GM19043 (cell line): ENCODE results near the gene ZNF212.
"Not testable (repeated sequence)": the region's sequence is repeated elsewhere in the genome, so short reads cannot be mapped to it uniquely, and the experiment has no call there.

ENCODE experiments used
- ATAC-seq: cut with Tn5 transposase; IDR thresholded peaks from one replicate; pipeline ENCODE4 v1.9.1; 2021; ENCODE audit warnings: low read depth; ENCODE audit not compliant: unreplicated experiment

Gene ZNF212

GRCh38 chr7:149218469-149219420, 20.7 kb upstream of the ZNF212 start:
- ATAC-seq: no peak

GRCh38 chr7:149220534-149220933, 18.9 kb upstream of the ZNF212 start:
- ATAC-seq: no peak

GRCh38 chr7:149223176-149223575, 16.3 kb upstream of the ZNF212 start:
- ATAC-seq: no peak

DNA sequence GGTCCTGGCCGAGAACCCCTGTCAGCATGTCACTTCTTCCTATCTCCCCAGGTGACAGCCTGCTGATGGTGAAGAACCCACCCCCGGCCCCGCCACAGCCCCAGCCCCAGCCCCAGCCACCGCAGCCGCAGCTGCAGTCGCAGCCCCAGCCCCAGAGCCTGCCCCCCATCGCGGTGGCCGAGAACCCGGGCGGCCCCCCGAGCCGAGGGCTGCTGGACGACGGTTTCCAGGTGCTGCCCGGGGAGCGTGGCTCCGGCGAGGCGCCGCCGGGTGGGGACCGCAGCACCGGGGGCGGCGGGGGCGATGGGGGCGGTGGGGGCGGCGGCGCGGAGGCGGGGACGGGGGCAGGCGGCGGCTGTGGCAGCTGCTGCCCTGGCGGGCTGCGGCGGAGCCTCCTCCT, 15.7 kb upstream of the ZNF212 start:
- no peak for ATAC-seq

DNA sequence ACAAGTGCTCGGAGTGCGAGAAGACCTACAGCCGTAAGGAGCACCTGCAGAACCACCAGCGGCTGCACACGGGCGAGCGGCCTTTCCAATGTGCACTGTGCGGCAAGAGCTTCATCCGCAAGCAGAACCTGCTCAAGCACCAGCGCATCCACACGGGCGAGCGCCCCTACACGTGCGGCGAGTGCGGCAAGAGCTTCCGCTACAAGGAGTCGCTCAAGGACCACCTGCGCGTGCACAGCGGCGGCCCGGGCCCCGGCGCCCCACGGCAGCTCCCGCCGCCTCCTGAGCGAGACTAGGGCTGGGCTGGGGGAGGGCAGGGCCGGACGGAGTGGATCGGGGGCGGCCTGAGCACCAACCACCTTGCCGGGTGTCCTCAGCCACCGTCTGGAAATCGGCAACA, 15.1 kb upstream of the ZNF212 start:
- ATAC-seq: no peak

DNA sequence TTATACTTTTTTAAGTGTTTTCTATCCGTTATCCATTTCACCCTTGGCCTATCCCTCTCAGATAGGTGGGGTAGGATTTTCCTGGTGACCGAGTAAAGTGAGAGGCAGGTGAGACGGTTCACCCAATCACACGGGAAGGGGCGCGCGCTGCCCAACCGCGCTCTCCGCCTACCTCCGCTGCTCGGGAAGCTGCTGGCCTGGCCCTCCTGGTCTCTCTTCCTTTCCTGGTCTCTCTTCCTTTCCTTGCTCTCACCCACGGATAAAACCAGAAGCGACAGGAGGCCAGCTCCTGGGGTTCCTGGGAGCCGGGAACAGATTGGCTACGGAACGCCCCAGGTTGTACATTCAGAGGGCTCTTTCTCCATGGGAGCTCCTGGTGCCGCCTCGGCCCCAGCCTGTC, 14.3 kb upstream of the ZNF212 start:
- ATAC-seq: no peak

GRCh38 chr7:149225656-149226055, 13.8 kb upstream of the ZNF212 start:
- ATAC-seq: no peak

GRCh38 chr7:149226366-149226765, 13.1 kb upstream of the ZNF212 start:
- ATAC-seq: not testable (repeated sequence)

DNA sequence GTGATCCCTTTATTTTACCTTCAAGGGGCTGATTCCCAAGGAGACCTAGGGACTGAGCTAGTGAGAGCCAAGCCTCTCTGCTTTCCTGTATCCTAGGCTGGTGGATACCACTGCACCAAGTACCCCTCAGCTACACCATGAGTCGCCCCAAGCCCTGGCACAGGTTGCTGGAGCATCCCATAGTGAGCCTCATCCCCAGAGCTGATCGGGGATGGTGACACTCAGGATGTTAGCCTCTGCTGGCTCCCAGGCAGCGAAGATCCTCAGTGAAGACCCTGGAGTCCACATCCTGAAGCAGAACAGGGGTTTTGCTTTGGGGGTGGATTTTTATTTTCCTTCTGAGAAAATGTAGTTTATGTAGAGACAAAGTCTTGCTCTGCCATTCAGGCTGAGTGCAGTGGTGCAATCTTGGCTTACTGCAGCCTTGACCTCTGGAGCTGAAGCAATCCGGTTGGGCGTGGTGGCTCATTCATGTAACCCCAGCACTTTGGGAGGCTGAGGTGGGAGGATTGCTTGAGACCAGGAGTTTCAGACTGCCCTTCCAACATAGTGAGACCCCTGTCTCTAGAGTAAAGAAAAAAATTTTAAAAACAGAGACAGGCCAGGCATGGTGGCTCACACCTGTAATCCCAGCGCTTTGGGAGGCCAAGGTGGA, 12.5 kb upstream of the ZNF212 start:
- ATAC-seq: no peak

- ATAC-seq: no peak
Observed at GRCh38 chr7:149228831-149229471, 10.5 kb upstream of the ZNF212 start.

DNA sequence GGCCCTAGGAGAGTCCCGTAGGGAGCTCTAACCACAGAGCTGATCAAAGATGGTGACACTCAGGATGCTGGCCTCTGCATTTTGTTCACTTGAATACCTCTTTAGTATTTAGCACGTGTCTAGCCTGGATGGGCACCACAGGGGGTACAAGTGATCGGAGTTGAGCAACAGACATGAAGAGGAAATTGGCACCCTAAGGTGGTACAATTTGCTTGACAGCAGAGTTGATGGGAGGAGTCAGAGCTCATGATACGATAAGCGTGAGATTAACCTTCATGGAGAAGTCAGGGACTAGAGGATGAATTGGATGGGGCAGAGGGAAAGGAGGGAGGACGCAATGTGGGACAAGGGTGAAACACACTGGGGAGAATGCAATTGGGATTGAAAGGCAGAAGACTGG, 9.9 kb upstream of the ZNF212 start:
- no peak for ATAC-seq

GRCh38 chr7:149232362-149232761, 7.1 kb upstream of the ZNF212 start:
- no peak for ATAC-seq

- not testable (repeated sequence) for ATAC-seq
Observed at GRCh38 chr7:149233655-149234204, 5.7 kb upstream of the ZNF212 start.

DNA sequence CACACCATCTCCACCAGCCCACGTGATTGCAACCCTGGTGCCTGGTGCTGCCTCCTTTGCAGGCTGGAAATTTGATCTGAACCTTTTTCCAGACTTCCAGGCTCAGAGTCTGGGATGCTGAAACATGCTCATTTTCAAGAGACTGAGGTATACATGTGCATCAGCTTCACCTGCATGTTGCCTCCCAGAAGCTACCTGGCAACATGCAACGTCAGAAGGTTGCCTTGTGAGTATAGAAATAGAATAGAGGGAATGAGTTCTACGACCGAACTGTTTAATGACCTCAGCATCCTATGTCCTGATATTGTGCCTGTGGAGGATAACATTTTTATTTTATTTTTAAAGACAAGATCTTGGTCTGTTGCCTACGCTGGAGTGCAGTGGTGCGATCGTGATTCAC, 1.9 kb upstream of the ZNF212 start:
- ATAC-seq: no peak

GRCh38 chr7:149238051-149238450, 1.4 kb upstream of the ZNF212 start:
- ATAC-seq: no peak

GRCh38 chr7:149240637-149241036, 1.2 kb downstream of the ZNF212 start:
- ATAC-seq: no peak

DNA sequence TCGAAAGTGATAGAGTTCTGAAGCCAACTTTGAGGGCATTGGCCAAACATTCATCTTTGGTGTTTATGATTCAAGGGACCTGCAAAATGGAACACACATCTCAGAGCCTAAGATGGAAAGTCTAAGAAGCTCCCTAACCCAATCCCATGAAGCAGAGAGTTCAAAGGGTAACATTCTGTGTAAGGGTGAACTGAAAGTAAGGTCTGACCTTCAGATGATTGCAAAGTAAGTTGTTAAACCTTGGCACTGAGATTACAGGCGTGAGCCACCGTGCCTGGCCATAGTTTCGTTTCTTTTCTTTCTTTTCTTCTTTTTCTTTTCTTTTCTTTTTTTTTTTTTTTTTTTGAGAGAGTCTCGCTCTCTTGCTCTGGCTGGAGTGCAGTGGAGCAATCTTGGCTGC, 2.2 kb downstream of the ZNF212 start:
- no peak for ATAC-seq

DNA sequence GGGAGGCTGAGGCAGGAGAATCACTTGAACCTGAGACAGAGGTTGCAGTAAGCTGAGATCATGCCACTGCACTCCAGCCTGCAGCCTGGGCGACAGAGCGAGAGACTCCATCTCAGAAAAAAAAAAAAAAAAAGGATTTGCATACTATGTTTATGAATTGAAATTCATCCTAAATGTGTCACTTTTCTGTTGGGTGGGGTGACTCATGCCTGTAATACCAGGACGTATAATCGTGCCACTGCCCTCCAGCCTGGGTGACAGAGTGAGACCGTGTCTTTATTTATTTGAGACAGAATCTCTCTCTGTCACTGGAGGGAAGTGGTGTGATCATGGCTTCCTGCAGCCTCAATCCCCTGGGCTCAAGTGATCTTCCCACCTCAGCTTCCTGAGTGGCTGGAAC, 5.8 kb downstream of the ZNF212 start:
- ATAC-seq: peak; percentile 43

DNA sequence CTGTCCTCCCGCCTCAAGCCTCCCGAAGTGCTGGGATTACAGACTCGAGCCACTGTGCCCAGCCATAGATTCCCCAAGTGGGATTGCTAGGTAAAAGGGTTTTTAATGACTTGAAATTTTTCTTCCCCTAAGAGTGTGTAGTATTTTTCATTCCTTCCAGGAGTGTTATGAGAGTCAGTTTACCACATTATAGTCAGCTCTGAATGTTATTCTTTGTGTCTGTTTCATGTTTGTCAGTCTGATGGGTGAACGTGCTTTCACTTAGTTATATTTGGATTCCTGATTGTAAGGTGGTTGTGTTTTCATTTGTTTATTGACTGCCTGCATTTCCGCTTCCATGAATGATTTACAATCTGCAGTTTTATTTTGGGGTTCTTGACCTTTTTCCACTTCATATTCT, 6.3 kb downstream of the ZNF212 start:
- ATAC-seq: no peak

DNA sequence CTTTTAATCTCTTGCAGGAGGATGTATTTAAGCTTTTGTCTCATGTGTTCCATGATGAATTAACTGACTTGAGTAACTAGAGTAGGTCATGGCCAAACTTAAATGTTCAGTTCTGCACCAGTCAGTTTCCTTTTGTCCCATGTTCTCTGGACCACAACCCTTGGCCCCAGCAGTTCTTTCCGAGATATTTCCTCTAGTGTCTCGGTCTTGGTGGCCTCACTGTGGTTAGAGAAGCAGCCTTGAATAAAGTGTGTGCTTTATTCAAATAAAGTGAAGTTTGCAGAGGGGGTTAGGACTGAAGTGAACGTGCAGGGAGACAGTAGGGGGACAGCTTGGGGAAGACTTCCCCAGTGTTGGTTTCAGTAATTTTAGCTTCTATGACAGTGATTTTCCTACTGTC, 9.3 kb downstream of the ZNF212 start:
- no peak for ATAC-seq

- not testable (repeated sequence) for ATAC-seq
Observed at GRCh38 chr7:149250151-149250550, 10.7 kb downstream of the ZNF212 start.
